ENCODE data around the gene NCKAP5L.
"Not testable (repeated sequence)": the region's sequence is repeated elsewhere in the genome, so short reads cannot be mapped to it uniquely, and the experiment has no call there.

Gene NCKAP5L

DNA sequence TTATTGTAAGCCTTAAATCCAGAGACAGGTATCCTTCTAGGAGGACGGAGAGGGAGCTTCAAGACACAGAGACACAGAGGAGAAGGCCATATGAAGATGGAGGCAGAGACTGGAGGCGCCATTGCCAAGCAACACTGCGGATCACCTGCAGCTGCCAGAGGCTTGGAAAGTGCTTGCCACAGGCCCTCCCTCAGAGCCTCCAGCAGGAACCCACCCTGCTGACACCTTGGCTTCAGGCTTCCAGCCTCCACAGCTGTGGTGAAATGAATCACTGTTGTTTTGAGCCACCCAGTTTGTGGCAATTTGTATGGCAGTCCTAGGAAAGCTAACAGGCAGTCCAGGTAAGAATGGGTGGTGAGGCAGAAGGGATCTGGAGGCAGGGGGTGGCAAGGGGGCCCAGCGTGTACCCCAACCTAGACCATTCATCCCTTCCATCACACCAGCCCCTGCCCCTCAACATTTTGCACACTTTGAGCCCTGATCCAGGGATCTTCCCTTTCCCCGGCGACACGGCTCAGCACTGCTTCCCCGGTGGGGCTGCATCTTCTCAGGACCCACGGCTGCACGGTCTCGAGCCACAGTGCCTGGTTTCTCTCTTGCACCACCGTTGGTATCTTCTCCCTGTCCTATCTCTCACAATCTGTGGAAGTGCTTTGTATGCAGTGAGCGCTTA, 37.0 kb upstream of the NCKAP5L start:
- no peak for DNase-seq

DNA sequence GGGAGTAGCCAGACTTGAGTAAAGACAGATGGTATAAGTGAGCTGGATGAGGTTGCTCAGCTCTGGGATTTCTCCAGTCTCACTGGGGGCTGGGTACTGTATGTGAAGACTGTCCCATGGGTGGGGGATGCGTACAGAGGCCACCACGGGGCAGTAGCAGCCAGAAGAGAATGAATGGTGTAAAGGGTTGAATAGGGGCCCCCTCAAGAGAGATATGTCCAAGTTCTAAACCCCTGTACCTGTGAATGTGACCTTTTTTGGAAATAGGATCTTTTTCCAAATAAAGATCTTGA, 36.5 kb upstream of the NCKAP5L start:
- DNase-seq = no peak

DNA sequence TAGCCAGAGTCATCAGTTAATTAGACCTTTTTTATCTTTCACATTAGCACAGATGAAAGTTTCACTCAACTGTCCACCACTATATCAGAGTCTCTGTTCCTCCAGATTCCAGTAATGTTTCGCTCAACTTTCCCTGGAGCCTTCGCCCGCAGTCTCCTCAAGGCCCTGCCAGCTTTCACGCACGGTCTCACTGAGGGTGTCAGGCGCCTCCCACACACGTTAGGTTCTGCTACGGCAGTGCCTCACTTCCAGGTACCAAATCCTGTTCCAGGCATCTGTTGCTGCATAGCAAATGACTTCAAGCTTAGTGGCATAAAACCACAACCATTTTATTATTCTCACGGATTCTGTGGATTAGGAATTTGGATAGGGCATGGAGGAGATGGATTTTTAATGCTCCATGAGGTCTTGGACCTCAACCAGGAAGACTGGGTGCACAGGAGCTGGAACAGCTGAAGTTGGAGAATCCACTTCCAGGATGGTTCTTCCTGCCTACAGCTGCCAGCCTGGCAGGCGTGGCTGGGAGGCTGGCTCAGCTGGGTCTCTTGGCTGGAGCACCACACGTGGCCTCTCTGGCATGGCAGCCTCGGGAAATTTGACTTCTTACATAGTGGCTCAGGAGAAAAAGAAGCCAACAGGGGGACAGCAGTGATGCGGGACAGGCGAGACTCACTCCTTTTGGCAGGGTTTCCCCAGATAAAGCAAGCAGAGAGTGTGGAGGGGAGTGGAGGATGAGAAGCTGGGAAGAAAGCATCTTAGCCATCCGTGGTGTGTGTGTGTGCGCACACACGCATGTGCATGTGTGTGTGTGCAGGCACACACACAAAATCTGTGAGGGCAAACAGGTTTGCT, 36.0 kb upstream of the NCKAP5L start:
- DNase-seq = no peak

DNA sequence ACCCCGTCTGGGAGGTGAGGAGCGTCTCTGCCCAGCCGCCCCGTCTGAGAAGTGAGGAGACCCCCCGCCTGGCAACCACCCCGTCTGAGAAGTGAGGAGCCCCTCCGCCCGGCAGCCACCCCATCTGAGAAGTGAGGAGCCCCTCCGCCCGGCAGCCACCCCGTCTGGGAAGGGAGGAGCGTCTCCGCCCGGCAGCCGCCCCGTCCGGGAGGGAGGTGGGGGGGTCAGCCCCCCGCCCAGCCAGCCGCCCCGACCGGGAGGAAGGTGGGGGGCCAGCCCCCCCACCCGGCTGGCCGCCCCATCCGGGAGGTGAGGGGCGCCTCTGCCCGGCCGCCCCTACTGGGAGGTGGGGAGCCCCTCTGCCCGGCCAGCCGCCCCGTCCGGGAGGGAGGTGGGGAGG, 32.7 kb upstream of the NCKAP5L start:
- not testable (repeated sequence) for DNase-seq

DNA sequence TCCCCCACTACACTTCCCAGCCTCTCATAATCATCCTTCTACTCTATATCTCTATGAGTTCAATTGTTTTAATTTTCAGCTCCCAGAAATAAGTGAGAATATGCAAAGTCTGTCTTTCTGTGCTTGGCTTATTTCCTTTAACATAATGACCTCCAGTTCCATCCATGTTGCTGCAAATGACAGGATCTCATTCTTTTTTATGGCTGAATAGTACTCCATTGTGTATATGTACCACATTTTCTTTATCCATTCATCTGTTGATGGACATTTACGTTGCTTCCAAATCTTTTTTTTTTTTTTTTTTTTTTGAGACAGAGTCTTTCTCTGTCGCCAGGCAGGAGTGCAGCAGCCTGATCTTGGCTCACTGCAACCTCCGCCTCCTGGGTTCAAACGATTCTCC, 27.7 kb upstream of the NCKAP5L start:
- DNase-seq = not testable (repeated sequence)

DNA sequence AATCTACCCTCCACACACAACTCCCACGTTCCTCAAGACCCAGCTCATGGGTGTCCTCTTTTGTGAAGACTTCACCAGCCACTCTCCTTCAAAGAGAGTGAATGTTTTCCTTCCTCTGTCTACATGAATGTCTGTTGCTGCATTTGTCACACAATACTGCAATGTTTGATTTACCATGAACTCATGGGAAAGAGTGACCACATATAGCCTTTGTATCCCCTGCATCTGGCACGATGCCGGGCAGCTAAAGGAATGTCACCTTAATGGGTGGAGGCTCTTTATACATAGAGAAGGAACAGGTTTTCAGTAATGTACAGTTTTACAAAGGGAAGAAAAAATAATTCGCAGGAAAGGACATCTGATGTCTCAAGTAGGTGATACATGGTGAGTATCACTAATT, 26.8 kb upstream of the NCKAP5L start:
- DNase-seq = no peak

DNA sequence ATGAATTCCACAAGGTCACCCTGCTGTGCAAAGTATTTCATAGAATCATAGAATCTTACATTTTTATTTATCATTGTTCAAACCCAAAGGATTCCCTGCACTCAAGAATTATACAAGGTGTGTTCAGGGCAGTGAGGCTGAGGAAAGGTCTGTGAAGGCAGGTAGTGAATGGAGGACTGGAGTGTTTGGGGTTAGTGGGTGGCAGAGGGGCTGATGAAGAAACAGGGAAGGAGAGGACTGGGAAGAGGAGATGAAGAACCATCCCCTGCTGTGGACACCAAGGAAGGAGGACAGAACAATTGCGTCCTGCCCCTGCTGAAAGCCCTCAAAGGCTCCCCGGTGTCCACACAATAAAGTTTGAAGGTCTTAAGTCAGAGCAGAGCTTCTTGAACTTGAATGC, 25.5 kb upstream of the NCKAP5L start:
- DNase-seq = no peak

DNA sequence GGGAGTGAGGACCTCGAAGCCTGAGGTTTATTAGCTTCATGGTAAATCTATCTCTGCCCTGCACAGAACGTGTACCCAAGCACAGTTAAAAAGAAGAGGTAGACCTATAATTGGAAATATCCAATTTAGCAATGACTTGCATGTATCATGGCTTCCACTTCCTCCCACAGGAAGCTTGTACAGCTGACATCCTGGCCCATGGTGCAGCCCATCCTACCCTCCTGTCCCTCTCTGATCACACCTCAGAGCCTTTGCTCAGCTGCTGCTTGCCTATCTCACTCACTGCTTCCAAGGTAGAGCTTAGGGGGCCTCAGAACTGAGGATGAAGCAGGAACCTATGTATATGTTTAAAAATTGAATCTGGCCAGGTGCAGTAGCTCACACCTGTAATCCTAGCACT, 18.9 kb upstream of the NCKAP5L start:
- DNase-seq = no peak

DNA sequence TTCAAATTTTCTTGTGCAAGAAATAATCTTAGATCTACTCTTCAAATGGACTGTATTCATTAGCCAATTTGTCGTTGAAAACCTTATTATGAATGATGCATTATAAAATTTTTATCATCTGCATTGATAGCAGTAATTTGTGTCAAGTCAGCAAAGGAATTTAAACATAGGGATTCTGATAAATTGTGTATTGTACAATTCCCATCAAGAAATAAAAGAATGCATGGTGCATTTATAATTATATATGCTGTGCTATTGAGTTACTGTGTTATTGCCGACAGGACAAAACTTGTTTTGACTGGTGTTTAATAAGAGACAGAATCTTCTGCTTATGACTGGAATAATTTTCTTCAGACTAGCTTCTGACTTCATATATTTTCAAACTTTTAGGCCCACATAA, 17.8 kb upstream of the NCKAP5L start:
- no peak for DNase-seq

DNA sequence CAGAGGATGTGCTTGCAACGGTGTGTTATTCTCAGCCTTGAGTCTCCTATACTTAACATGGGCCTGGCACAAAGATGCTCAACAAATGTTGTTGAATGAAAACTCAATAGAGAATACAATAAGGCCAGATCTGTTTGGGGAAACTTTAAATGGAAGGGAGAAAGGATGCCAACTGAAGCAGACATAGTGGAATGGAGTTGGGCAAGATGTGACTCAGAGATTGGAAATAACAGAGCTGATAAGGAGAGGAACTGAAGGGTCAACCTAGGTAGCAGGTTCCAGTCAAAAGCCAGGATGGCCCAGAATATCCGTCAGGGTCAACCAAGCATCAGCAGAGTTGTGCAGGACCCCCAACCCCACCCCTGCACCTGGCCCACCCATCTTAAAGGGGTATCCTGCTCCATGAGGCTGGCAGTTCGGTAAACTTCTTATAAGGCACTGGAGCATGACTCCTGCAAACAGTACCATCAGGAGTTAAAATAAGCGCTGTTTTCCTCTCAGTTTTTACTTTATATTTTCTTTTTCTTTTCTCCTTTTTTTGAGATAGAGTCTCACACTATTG, 15.7 kb upstream of the NCKAP5L start:
- no peak for DNase-seq

DNA sequence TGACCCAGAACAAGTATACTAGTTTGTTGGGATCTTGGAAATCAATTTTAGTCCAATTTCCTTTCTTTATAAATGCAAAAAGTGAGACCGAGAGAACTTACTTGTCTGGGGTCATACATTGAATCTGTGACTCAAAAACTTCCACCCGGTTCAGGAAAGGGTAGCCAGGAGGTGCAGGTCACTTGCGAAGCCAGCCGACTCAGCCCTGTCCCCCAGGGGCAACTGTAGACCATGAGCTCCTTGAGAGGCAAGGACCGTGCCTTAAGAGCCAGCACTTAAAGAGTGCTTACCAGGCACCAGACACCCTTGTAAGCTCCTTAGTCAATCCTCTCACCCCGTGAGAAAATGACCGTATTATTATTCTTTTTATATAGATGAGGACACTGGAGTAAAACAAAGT, 15.2 kb upstream of the NCKAP5L start:
- DNase-seq = no peak

DNA sequence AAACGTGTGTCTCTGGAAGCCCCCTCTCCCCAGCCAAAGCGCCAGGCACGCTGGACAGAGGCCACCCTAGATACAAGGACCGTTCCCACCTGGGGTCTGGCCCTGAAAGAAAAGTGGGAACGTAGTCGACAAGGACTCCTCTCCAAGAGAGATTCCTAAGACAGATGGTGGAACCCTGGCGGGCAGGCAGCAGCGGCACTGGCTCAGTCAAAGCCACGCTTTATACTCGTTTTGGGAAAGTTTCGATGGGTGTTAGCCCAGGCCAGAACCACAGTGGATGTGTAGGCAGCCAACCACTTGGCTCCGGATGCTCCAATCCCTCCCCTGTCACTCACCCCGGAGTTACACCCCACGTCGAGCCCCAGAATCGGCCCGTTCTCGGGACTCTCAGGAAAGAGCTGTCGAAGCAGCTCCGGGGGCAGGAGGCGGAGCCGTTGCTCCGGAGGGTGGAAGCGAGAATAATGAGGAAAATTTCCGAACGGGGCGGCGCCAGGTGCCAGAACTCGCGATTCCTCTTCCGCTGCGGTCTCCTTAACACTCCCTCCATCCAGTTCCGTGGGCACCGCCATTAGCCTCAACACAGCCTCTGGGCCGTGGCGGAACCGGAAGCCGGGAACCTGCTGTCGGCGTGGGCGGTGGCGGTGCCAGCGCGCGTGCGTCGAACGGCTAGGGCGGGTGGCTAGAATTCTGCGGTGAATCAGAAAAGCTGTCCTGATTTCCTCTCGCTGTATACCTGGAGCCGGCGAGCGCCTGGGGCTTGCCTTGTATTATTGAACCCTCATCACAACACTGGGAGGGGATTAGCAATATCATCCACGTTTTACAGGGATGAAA, 14.5 kb upstream of the NCKAP5L start, which contains the start of gene BCDIN3D:
BCDIN3D (minus strand) TSS at position 588 of the 834 bp plus-strand sequence; CDS start at position 569, 19 bp downstream.
- peak; percentile 96 to 97 for DNase-seq

DNA sequence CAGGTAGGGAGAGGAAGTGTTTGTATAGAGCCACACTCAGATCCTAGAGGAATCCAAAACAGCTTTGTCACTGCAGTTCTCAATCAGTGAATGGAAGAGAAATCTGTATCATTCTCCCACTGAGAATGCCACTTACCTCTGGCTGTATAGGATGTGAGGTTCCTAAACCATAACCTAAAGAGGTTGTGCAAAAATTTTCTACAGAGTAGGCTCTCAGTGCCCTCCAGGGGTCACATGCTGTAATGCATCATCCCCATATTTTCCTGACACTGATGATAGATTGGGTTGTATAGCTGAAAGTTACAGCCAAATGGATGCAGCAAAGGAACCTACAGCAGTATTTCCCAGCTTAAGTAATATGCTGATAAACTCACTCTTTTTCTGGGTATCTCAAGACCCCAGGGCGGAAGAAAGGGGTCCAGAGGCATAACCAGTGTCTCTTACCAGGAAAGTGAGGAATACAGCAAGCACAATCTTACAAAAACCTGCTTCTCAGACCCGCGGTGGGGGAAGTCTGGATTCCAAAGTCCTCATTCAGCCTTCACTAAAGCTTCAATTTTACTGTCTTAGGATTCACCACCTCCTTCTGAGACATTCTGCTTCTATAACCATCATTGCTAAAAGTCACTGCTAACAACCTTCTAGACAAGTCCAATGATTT, 10.9 kb upstream of the NCKAP5L start:
- peak in 1 of 2 experiments; percentile 52 for DNase-seq

DNA sequence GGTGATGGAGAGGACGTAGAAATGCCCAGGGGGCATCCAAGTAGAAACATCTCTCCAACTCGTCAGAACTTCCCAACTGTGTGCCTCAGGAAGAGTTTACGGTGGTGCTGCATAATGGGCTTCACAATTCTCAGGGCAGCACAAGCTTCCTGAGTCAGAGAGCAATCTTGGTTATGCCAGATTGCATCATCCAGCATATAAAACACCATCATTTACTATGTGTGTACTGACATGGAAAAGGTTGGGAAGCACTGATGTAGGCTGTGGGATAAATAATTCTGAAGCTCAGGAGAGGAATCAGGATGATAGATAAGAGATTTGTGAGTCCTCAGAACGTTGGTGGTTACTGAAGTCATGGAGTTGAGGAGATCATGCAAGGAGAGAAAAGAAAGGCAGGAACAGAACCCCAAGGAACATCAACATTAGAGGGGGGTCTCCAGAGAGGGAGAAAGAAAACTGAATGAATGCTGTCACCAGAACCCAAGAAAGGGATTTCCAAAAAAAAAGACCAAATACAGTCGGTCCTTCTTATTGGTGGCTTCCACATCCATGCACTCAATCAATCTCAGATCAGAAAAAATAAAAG, 4.7 kb upstream of the NCKAP5L start:
- no peak for DNase-seq

DNA sequence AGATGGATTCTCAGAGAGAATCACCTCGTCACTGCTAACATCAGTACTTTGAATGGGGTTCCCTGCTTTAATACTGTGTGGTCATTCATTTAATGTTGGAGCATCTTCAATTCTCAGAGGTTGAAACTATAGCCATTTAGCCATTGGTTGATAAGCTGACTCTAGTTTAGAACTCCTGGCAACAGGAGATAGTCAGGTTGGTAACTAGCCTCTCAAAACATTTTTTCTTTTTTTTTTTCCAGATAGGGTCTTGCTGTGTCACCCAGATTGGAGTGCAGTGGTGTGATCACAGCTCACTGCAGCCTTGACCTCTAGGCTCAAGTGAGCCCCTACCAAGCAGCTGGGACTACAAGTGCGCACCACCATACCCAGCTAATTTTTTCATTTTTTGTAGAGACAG, 3.5 kb upstream of the NCKAP5L start:
- no peak for DNase-seq

DNA sequence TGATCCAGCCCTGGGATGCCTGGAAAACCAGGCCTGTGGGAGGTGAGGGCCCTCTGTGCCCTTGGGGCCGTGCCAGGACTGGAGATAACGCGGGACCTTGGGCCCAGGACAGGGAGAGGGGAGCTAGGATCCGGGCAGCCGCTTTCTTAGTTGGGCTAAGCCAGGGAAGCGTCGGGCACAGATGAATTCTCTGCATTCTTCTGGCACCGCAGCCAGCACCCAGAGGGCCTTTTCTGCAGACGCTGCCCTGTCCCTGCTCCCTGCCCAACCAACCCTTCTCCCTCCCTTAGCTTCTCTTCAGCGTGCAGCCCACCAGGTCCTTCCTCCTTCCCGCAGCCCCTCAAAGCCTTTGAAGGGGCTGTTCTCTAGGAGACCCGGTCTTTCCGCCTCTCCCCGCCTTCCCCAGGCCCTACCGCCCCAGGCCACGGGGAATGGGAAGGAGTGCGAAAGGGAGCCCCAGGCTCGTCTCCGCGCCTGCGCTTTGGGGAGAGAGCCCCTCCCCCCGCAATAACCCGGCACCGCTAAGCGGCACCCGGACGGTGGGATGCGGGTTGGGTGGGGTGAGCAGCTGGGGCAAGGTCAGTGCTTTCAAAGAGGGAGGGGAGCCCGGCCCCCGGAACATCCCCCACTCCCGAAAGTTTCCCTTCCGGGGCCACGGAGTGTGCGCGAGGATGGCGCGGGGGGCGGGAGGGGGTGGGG, 663 bp downstream of the NCKAP5L start:
- DNase-seq = peak; percentile 57 to 61

DNA sequence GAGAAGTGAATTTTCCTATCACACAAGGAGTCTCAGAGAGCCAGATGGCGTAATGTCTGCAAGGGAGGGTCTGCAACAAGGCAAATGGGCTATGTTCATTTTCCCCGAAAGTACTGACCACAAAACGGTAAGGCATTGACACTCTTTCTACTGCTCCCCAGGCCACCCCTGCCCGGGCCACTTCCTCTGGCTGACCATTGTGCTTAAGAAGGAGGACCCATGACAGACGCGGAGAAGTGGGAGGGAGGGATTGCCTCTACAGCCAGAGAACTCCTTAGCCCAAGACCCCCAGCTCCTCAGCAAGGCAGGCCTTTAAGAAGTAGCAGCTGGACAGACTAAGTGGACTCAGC, 1.2 kb downstream of the NCKAP5L start:
- no peak for DNase-seq

DNA sequence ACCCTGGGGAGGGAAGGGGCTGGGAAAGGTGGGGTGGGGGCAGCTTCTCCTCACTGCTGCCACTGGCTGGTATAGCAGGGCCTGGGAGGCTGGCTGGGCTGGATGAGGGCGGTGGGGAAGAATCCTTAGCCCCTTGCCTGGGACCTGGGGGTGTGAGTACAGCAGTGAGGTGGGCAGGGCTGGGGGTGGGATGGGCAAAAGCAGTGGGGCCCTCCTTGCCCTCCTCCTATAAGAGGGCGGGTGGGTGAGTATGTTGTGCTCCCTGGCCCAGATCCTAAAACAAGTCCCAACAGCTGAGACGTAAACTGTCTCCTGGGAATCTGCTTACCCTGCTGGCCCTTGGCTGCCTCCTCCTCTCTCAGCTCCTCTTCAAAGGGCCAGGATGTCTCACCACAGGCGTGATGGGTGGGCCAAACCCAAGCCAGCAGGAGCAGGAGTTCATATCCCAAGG, 2.2 kb downstream of the NCKAP5L start:
- DNase-seq = no peak

DNA sequence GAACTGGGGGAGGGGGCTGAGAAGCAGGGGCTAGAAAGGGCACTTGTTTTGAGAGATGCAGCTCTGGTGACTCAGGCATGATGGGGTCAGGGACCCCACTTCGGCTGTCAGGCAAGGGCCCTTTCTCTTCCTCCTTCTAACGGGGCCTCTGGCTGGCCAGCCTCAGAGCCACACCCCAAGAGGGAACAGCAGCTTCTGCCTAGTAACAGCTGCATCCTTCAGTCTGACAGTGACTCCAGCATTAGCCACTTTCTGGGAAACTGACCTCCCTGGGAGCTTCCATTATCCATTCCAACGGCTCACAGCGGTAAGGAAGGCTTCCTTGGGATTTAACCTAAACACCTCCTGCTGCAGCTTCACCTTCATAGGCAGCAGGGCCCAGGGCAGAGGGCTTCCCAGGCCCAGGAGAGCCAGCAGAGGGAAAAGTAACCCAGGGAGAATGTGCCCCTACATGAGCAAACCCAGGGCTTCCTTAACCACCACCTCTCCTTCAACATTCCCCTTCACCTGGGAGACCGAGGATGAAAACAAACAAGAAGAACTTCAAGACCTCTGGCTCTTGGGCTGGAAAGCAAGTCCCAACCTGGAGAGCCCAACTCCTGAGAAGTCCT, 2.7 kb downstream of the NCKAP5L start:
- DNase-seq = no peak

DNA sequence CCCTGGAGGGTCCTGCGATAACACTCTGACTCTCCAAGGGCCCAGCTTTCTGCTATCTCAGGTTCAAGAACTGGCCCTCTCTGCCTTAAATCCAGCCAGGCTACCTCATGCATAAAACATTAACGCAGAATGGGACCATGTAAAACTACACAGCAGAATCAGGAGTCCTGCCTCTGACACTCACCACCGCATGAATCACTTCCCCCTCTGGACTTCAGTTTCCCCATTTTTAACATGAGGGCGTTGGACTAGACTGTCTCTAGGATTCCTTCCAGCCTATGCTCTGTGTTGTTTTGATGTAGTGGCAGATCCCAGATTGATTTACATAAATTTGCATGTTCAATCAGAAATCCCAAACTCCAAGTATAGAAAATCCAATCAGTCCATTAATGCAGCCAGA, 3.3 kb downstream of the NCKAP5L start:
- DNase-seq = no peak

DNA sequence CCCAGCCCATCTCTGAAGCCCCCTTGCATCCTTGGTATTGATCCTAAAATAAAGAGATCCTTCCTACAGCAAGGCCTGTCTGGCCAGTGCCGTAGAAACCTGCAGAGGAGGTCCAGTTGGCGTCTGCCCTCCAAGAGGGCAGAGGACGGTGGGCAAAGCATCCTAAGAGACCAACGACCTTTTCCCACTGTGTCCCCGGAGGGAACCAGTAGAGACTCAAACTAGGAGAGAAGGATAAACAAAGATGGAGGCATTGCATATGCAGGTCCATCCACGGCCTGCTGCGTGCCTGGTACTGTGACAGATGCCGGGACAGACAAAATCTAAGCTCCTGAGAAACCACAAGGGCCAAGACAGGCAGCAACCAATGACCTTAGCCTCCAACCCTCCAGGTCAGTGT, 3.8 kb downstream of the NCKAP5L start:
- no peak for DNase-seq
